Right cardiac atrium (tissue), 5 donors: ENCODE data around the gene SLC6A15. TPM values are rescaled to one million over a fixed set of nuclear protein-coding genes. Genes with fewer than 3 reads are reported as not detected.

Experiments
- ATAC-seq, 2 donors: fragments of 200-7000 bp; cut with Tn5 transposase; one replicate each; pipeline versions ENCODE4 v1.8.0 to v1.9.1; 2020; ENCODE audit warnings: moderate library complexity in 2 of 2, mild to moderate bottlenecking in 1 of 2
- DNase-seq, 3 donors: peaks; one replicate each; pipeline ENCODE4 v3.0.0-alpha.2; 2020
- H3K27ac ChIP-seq: one replicate; pipeline ENCODE4 v1.5.1; 2013; ENCODE audit warnings: mild to moderate bottlenecking, low read length, control low read depth, moderate library complexity
- H3K27me3 ChIP-seq: one replicate; pipeline ENCODE4 v1.6.1; 2013; ENCODE audit not compliant: control insufficient read depth, insufficient read depth
- H3K4me1 ChIP-seq: one replicate; pipeline ENCODE4 v1.6.1; 2013; ENCODE audit warnings: low read length; ENCODE audit not compliant: control insufficient read depth, insufficient read depth
- H3K4me3 ChIP-seq: one replicate; pipeline ENCODE4 v1.5.1; 2013; ENCODE audit warnings: low read length, control low read depth
- H3K9me3 ChIP-seq: one replicate; pipeline ENCODE4 v1.6.1; 2013; ENCODE audit warnings: low read length; ENCODE audit not compliant: control insufficient read depth
- WGBS: extraction: QIAGEN DNeasy Blood & Tissue Kit; methylation state at CpG from one replicate; pipeline ENCODE4 v1.1.7; 2013; 5-methylcytosine and 5-hydroxymethylcytosine counted together
- intact Hi-C, 4 donors: fragments of 100-400 bp; cut with DNase I; formaldehyde crosslinking; loops; one replicate each; pipeline versions ENCODE4 v1.11.0 to v1.14.0; 2022 to 2023
- polyA plus RNA-seq: library from polyadenylated mRNA; stranded (reverse); fragments of 200-250 nt; gene quantifications from one replicate; pipeline ENCODE4 v1.2.3, GENCODE V29; 2013
- total RNA-seq, 4 donors: library from RNA; stranded (reverse); fragmentation: NEBNext Ultra II Directional; extraction: Animal tissue kit (Norgen Biotek cat#: 25700); gene quantifications; one replicate each; pipeline ENCODE4 v1.2.1, GENCODE V29; 2021
- donor health status: healthy with polysubstance abuse.
- donor health status: DM: no; HTN: yes; CAD: no.
- donor health status: DM: no; HTN: no; CAD: no.
- donor health status: DM: no; HTN: yes; CAD: no; lungs with severe emphysema.
- donor health status: DM: yes; HTN: yes; CAD: no.

SLC6A15 gene
- total and polyA plus RNA-seq, 5 donors, result 0.02 TPM; not detected in 4

- intact Hi-C loops, result no loop called here
- ATAC-seq (no peak), DNase-seq (no peak)
- Histone ChIP-seq H3K4me1 (no peaks in the 10 kb centered on the region), H3K27ac (no peak overlapping the region), H3K27me3 (no peaks in the 10 kb centered on the region), H3K9me3 (no peaks in the 10 kb centered on the region), H3K4me3 (no peak overlapping the region)
- WGBS, result 53% methylated on average over 2 of the region's 2 CpGs
Measured at GRCh38 chr12:84825149-84825548, 87.5 kb downstream of the SLC6A15 start.

GRCh38 chr12:84822525-84822924 lies 90.1 kb downstream of the SLC6A15 start:
- Histone ChIP-seq H3K27me3 (no peaks in the 10 kb centered on the region), H3K4me1 (no peaks in the 10 kb centered on the region), H3K4me3 (no peak overlapping the region), H3K27ac (no peak overlapping the region), H3K9me3 (no peaks in the 10 kb centered on the region)
- DNase-seq (no peak), ATAC-seq (no peak)
- 75% methylated on average over 2 of the region's 2 CpGs for WGBS
- intact Hi-C loops, result no loop called here

GRCh38 chr12:84816916-84817695 lies 95.5 kb downstream of the SLC6A15 start:
- H3K9me3 ChIP-seq, result no peaks in the 10 kb centered on the region
- ATAC-seq, result no peak
- H3K4me3 ChIP-seq, result no peak overlapping the region
- intact Hi-C loops, result no loop called here
- no peaks in the 10 kb centered on the region for H3K27me3 ChIP-seq
- 63% methylated on average over 3 of the region's 3 CpGs for WGBS
- H3K4me1 ChIP-seq, result no peaks in the 10 kb centered on the region
- no peak overlapping the region for H3K27ac ChIP-seq
- no peak for DNase-seq

GRCh38 chr12:84814664-84815245 lies 97.8 kb downstream of the SLC6A15 start:
- WGBS, result 81% methylated on average over 4 of the region's 4 CpGs

GRCh38 chr12:84813780-84814663 lies 98.6 kb downstream of the SLC6A15 start:
- Histone ChIP-seq H3K27ac (no peak overlapping the region), H3K4me3 (no peak overlapping the region), H3K27me3 (no peaks in the 10 kb centered on the region), H3K4me1 (no peaks in the 10 kb centered on the region), H3K9me3 (no peaks in the 10 kb centered on the region)
- 88% methylated on average over 1 of the region's 1 CpG for WGBS
- no peak for DNase-seq
- ATAC-seq, result no peak
- intact Hi-C loops, result no loop called here

More at GRCh38 chr12:84814664-84815245, 97.8 kb downstream of the SLC6A15 start:
- H3K27ac ChIP-seq, result no peak overlapping the region
- H3K9me3 ChIP-seq, result no peaks in the 10 kb centered on the region
- intact Hi-C loops, result no loop called here
- ATAC-seq (no peak), DNase-seq (no peak)
- no peaks in the 10 kb centered on the region for H3K4me1 ChIP-seq
- H3K4me3 ChIP-seq, result no peak overlapping the region
- no peaks in the 10 kb centered on the region for H3K27me3 ChIP-seq

GRCh38 chr12:84811291-84811690 lies 101.3 kb downstream of the SLC6A15 start:
- Histone ChIP-seq H3K27me3 (no peaks in the 10 kb centered on the region), H3K9me3 (no peaks in the 10 kb centered on the region), H3K4me1 (no peaks in the 10 kb centered on the region), H3K4me3 (no peak overlapping the region), H3K27ac (no peak overlapping the region)
- DNase-seq (no peak), ATAC-seq (no peak)
- intact Hi-C loops, result no loop called here
- 90% methylated on average over 3 of the region's 3 CpGs for WGBS

- H3K27ac ChIP-seq, result no peak overlapping the region
- intact Hi-C loops, result no loop called here
Measured at GRCh38 chr12:84810611-84811010, 102.0 kb downstream of the SLC6A15 start.

More at GRCh38 chr12:84810611-84811010, 102.0 kb downstream of the SLC6A15 start:
- H3K27me3 ChIP-seq, result no peaks in the 10 kb centered on the region
- H3K9me3 ChIP-seq, result no peaks in the 10 kb centered on the region
- ATAC-seq, result no peak
- no peaks in the 10 kb centered on the region for H3K4me1 ChIP-seq
- no peak overlapping the region for H3K4me3 ChIP-seq
- whole genome bisulfite sequencing, result 92% methylated on average over 1 of the region's 1 CpG
- no peak for DNase-seq

Other genes with a start within 250 kb of the SLC6A15 start
- under 1 TPM in 1 of 4 donors, not detected in 3; 0.85 TPM for gene TSPAN19, start 123.5 kb upstream of the SLC6A15 start, total RNA-seq
- gene TSPAN19, start 123.5 kb upstream of the SLC6A15 start, polyA plus RNA-seq, result 0.07 TPM
- gene LRRIQ1, start 123.6 kb upstream of the SLC6A15 start, total RNA-seq, result under 1 TPM; 0.17 to 0.48 (median 0.46) TPM
- gene LRRIQ1, start 123.6 kb upstream of the SLC6A15 start, polyA plus RNA-seq, result 0.07 TPM